NCI-H1092 treated with DMSO at 0.1 percent for 48 hours (cell line): ENCODE data around the gene GLRX3.

Source experiments
- DNase-seq: peaks from one replicate; lab custom pipeline; 2025; lab: John Stamatoyannopoulos, UW

Gene GLRX3

GRCh38 chr10:130208807-130209206 lies 72.6 kb downstream of the GLRX3 start:
- DNase-seq, result no peak

GRCh38 chr10:130212746-130213145 lies 76.6 kb downstream of the GLRX3 start:
- DNase-seq, result no peak

- no peak for DNase-seq
Measured at GRCh38 chr10:130213286-130214080, 77.3 kb downstream of the GLRX3 start.

GRCh38 chr10:130214431-130214830 lies 78.2 kb downstream of the GLRX3 start:
- no peak for DNase-seq

- peak; percentile 7 for DNase-seq
Measured at GRCh38 chr10:130215151-130215930, 79.2 kb downstream of the GLRX3 start.

GRCh38 chr10:130215931-130216231 lies 79.7 kb downstream of the GLRX3 start:
- DNase-seq, result no peak

GRCh38 chr10:130218181-130218641 lies 82.0 kb downstream of the GLRX3 start:
- DNase-seq, result no peak

GRCh38 chr10:130218936-130219335 lies 82.7 kb downstream of the GLRX3 start:
- no peak for DNase-seq

- no peak for DNase-seq
Measured at GRCh38 chr10:130220251-130221185, 84.3 kb downstream of the GLRX3 start.

GRCh38 chr10:130221456-130222375 lies 85.5 kb downstream of the GLRX3 start:
- no peak for DNase-seq

GRCh38 chr10:130222381-130222780 lies 86.2 kb downstream of the GLRX3 start:
- no peak for DNase-seq

GRCh38 chr10:130224228-130224627 lies 88.0 kb downstream of the GLRX3 start:
- no peak for DNase-seq

- no peak for DNase-seq
Measured at GRCh38 chr10:130226012-130226411, 89.8 kb downstream of the GLRX3 start.

GRCh38 chr10:130227883-130228282 lies 91.7 kb downstream of the GLRX3 start:
- DNase-seq, result no peak
